Muscle layer of colon (tissue), 2 donors: Measurements from ENCODE around the gene OPRM1.

Experiments used
- H3K27ac ChIP-seq: one replicate; pipeline ENCODE4 v1.7.0; 2013; ENCODE audit warnings: low read depth, mild to moderate bottlenecking, low read length, moderate library complexity
- H3K27me3 ChIP-seq, 2 donors: one replicate each; pipeline ENCODE4 v1.7.0; 2013; ENCODE audit warnings: low read length in 2 of 2, mild to moderate bottlenecking in 2 of 2; ENCODE audit not compliant: insufficient read depth in 2 of 2, control insufficient read depth in 1 of 2
- H3K36me3 ChIP-seq: one replicate; pipeline ENCODE4 v1.7.0; 2013; ENCODE audit warnings: mild to moderate bottlenecking, low read length; ENCODE audit not compliant: insufficient read depth
- H3K4me1 ChIP-seq: one replicate; pipeline ENCODE4 v1.7.0; 2013; ENCODE audit warnings: mild to moderate bottlenecking, low read length; ENCODE audit not compliant: insufficient read depth
- H3K4me3 ChIP-seq, 2 donors: one replicate each; pipeline ENCODE4 v1.7.0; 2013; ENCODE audit warnings: low read length in 2 of 2, low read depth in 1 of 2, mild to moderate bottlenecking in 1 of 2, moderate library complexity in 1 of 2
- H3K9ac ChIP-seq: one replicate; pipeline ENCODE4 v1.7.0; 2013; ENCODE audit warnings: low read length
- H3K9me3 ChIP-seq: one replicate; pipeline ENCODE4 v1.7.0; 2013; ENCODE audit warnings: mild to moderate bottlenecking, low read length
- donor health status: abdominal sarcoma.
- donor health status: Adenocarcinoma of cecum.

The OPRM1 gene

GRCh38 chr6:154295733-154296132 lies 256.7 kb downstream of the OPRM1 start:
- no peak overlapping the region for H3K9ac ChIP-seq
- no peaks in the 10 kb centered on the region for H3K9me3 ChIP-seq
- no peaks in the 10 kb centered on the region for H3K36me3 ChIP-seq
- peaks cover 9% of the 10 kb centered on the region for H3K4me1 ChIP-seq
- H3K4me3 ChIP-seq = no peak overlapping the region
- no peaks in the 10 kb centered on the region for H3K27me3 ChIP-seq
- H3K27ac ChIP-seq = no peak overlapping the region
